SK-N-MC (cell line): ENCODE measurements around the gene MYO7A.

Experiments used
- EZH2 ChIP-seq: fragments of 200-600 bp; sonication (generic); IDR thresholded peaks from one replicate; pipeline ENCODE4 v1.6.1; 2017; ENCODE audit warnings: antibody characterized with exemption
- FOXP2 ChIP-seq: optimal IDR thresholded peaks from 2 replicates; pipeline ENCODE3; 2011; ENCODE audit warnings: mild to moderate bottlenecking, moderate library complexity; ENCODE audit not compliant: insufficient read depth; ENCODE audit errors: extremely low read length, control extremely low read depth
- POLR2AphosphoS5 ChIP-seq: IDR thresholded peaks from 2 replicates; pipeline ENCODE4 v1.6.1; 2012; ENCODE audit warnings: mild to moderate bottlenecking, low read depth, low read length, borderline replicate concordance

DNA sequence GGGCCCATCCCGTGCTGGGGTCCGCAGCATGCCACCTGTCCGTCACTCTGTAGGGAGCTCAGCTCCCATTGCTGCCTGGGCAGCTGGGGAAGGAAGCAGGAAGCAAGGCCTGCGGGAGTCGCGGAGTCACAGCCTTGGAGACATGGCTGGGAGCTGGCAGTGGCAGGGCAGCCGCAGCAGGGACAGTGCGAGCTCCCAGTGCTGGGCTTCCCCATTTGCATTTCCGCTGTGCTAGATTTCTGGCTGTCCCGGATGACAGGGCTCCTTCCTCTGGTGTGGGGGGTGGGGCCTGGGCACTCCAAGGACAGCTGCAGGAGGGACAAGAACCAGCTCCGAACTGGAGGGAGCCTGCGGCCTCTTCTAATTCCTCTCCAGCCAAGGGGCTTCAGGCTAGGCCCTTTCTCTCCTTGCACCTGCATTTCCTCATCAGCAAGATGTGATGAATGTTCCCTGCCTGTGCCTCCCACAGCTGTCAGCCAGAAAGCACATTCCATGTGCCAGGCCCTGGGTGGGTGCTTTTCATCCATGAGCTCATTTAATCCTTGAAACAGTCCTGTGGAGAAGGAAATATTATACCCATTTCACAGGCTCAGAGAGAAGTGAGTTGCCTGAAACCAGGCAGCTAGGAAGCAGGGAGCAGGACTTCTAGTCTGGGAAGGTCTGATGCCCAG lies 48.0 kb downstream of the MYO7A start:
- TF ChIP-seq POLR2AphosphoS5 (no peak), EZH2 (no peak), FOXP2 (no peak)
